Stimulated activated CD4-positive, alpha-beta T cell treated with anti-CD3 and anti-CD28 coated beads, Interleukin-12 subunit alpha, Interleukin-12 subunit beta, amount 100 ng/mL, for 48 hours (primary cell): ENCODE data around the gene TLR10.
"Not testable (repeated sequence)": the region's sequence is repeated elsewhere in the genome, so short reads cannot be mapped to it uniquely, and the experiment has no call there.

Experiments
- DNase-seq, 3 donors: peaks; one replicate each; pipeline ENCODE4 v3.0.0-alpha.2; 2020; ENCODE audit warnings: low read depth in 2 of 3, low spot score in 1 of 3

The TLR10 gene

GRCh38 chr4:38768968-38769394, 13.8 kb downstream of the TLR10 start:
- DNase-seq, result no peak

DNA sequence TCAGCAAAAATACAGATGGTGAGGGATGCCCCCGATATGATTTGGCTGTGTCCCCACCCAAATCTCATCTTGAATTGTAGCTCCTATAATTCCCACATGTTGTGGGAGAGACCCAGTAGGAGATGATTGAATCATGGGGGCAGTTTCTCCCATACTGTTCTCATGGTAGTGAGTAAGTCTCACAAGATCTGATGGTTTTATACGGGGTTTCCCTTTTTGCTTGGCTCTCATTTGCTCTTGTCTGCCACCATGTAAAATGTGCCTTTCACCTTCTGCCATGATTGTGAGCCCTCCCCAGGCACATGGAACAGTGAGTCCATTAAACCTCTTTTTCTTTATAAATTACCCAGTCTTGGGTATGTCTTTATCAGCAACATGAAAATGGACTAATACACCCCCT, 15.8 kb downstream of the TLR10 start:
- not testable (repeated sequence) for DNase-seq

GRCh38 chr4:38765382-38765781, 17.4 kb downstream of the TLR10 start:
- DNase-seq, result no peak

DNA sequence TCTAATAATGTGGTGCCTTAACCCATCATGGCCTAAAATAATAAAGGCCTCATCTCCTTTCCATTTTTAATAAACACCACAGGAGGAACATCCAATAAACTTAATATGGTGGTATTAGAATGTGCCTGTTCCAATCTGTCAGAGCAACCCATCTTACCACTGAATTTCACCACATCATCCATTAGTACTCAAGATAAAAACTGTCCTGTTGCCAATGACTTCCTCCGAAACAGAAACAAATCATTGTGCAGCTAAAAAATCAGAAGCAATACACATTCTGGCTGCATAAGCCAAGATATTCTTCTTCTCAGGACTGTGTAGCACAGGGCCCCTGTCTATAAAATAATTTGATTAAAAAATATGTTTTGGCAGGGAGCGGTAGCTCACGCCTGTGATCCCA, 18.5 kb downstream of the TLR10 start:
- DNase-seq, result no peak

DNA sequence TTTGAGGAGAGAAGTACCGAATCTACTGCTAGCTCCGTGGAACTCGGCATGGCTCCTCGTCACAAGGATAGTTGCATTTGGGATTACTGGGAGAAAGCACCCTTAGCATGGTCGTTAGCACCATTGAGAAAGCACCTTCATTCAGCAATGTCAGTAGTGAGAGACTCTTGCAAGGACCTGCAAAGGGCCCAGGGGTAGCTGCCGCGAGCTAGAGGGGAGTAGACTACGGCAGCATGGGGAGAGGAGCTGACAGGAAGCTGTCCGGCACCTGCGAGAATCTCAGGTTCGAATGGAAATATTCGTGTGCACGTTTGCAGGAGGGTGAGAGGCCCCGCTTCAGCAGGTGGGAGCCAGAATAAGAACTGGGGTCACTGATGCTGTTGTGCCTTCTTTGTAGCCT, 20.2 kb downstream of the TLR10 start:
- no peak for DNase-seq

GRCh38 chr4:38759790-38760122, 23.0 kb downstream of the TLR10 start:
- no peak for DNase-seq

DNA sequence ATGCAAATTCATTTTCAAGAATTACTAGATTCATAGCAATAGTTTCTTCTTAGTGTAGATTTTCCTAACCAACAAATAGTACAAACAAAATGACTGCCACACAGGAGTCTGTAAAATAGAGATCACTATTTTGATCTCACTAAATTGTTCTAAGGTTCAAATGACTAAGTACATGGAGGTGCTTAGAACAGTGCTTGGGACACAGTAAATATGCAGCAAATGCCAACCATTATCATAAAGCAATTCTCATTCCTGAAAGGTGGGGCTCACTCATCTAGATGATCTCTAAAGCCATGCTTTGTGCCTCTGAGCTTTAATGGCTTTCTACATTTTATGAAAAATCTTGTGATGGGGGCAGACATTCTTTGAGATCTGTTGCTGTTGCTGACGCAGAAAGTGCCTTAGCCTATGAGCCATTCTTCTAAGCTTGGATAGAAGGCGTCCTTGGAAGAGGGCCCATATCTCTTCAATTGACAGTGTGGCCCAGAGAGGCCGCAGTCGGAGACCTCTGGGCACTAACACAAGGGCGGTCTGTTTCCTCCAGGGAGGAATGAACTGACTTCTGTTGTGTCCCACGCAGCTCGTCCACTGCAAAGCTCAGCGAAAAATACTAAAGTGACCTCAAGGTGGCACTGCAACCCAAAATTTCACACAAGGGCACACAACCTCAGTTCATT, 23.5 kb downstream of the TLR10 start:
- DNase-seq, result peak; percentile 31 to 54 (median 45)

- no peak for DNase-seq
Observed at GRCh38 chr4:38757945-38758600, 24.7 kb downstream of the TLR10 start.

DNA sequence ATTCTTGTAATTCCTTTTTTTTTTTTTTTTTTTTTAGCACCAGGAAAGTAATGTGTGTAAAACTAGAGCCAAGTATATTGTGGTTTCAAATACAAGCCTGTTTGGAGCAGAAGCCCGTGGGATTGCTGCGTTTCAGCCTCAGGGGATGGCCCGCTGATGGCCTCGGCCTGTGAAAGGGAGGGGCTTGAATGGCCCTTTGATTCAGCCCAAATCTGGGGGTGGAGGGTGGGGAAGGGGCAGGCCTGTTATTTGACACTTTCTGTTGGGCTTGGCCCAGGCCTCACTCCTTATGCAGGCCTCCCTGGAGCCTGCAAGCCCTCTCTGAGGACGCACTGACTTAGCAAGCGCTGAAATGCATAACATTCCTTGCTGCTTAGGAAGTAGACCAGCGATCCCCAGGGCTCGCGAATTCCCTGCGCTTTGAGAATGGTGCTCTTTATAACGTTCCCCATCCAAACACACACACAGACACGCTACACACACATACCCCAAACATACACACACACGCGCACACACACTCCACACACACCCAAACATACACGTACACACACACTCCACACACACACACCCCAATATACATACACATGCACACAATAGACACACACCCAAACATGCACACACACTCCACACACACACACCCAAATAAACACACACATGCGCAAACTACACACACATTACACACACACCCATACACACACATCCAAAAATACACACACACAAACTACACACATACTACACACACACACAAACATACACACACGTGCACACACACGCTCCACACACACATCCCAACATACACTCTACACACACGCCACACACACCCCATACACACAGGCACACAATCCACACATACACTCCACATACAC, 29.6 kb downstream of the TLR10 start:
- DNase-seq, result no peak

DNA sequence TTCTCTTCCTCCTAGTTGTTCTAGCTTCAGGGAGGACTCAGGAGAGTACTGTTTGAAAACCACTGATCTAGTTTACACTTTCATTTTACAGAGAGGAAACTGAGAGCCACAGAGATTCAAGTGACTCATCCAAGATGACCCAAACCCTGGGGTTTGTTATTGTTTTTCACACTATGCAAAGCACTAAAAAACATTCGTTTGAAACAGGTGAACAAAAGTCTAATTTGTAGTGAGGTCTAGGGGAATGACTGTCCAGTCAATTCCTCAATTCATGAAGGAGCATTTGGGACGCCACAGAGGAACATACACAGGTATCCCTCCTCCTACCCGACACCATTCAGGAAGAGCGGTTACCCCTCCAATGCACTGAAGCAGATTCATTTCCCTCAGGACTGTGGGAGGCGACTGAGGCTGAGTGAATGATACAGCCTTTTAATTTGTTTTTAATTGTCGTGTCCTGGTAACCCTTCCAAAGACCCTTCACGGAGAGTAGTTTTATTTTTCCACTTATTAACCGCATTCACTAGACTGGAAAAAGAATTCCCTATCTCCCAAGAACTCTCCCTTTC, 30.3 kb downstream of the TLR10 start:
- DNase-seq, result no peak

DNA sequence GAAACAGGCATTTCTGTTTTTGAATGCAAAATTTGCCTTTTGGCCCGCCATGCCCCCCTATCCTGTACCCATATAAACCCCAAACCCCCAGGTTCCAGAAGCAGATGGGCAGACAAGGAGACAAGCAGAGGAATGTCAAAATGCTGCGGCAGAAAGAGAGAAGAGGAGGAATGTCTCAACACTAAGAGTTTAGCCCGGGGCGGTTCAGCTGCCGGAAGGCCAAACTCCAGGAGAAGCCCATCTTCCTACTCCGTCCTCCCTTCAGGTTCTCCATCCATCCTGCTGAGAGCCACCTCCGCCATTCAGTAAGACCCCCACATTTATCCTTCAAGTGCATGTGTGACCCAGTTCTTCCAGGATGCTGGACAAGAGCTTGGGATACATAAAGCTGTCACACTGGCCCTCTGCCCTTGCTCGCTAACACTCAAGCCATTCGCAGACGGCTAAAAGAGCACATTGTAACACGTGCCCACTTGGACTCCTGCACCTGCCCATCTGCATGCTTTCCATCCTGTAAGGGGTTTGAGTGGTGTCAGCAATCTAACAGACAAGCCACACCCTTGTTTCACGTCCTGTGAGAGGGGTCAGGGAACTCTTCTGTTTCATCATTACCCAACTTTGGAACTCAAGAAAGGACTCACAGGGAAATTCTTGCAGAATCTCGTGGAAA, 31.3 kb downstream of the TLR10 start:
- DNase-seq, result no peak

- no peak for DNase-seq
Observed at GRCh38 chr4:38749336-38749735, 33.5 kb downstream of the TLR10 start.

DNA sequence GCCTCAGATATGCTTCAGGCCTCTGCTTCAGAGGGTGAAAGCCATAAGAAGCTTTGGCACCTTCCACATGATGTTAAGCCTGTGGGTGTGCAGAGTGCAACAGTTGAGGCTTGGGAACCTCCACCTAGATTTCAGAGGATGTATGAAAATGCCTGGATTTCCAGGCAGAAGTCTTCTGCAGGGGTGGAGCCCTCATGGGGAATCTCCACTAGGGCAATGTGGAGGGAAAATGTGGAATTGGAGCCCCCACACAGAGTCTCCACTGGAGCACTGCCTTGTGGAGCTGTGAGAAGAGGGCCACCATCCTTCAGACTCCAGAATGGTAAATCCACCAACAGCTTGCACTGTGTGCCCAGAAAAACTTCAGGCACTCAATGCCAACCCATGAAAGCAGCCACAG, 35.2 kb downstream of the TLR10 start:
- DNase-seq, result no peak

- no peak for DNase-seq
Observed at GRCh38 chr4:38745881-38746280, 36.9 kb downstream of the TLR10 start.

DNA sequence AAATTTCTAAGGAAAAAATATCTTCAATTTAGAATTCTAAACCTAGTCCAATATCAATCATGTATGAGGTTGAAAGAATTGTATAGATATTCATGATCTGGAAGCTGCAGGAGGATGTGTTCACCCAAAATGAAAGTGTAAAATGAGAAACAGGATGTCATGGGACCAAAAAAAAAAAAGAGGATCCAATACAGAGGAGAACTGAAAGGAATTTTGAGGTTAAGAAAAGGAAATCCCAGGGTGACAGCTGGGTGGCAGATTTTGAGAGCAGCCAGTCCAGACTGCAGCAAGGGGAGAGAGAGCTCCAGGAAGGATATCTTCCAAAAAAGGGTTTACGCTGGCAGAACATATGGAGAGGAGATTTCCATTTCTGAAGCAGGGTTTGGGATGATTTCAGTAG, 38.9 kb downstream of the TLR10 start:
- no peak for DNase-seq

GRCh38 chr4:38740303-38740702, 42.5 kb downstream of the TLR10 start:
- no peak for DNase-seq

DNA sequence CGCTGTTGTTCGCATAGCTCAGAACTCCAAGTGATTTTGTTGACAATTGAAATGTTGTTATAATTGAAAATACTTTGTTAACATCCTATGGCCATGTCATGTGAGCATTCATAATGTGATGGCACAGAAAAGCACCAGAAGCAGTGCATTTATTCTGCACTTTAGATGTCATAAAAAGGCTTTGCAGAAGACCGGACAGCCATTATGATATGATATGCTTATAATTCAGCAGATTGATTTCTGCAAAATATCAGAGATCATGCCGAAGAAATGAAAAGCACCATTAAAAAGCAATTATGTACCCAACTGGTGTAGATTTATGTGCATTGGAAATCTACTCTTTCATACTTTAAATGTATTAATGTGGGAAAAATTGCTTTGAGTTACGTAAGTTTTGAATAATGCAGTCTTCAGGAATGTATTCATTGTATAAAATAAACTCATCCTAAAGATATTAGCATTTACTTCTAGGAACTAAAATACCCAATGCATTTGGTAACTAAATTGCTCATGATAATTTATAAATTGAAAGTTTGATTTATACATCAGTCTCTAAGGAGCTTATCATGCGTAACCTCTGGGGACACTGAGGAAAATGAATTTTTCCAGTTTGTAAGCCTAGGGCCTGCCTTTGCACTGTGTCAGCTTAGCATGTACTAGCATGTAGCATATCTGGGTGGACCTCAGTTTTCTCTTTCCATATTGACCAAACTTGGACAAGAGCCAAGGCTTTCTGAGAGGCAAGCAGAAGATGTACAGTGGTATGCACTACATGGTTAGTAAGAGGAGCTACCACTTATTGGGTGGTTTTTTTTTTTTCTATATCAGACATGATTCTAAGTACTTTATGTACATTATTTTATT, 43.6 kb downstream of the TLR10 start:
- no peak for DNase-seq

DNA sequence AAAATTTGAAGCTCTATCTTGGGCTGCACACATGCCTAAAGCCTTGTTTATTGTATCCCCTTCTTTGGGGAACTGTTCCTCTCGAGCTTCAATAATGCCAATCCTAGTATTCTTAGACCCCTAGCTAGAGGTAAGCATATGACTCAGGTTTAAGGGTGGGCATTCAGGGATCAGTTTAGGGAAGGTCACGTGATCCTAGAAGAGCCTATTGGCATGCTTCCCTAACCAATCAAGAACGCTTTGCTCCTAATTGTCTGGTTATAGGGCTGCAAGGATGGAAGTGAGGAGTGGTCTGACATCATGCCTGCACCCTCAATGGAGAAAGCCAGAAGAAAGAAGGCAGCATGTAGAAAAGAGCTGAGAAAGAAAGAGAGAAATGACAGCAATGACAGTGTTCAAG, 46.9 kb downstream of the TLR10 start:
- no peak for DNase-seq

GRCh38 chr4:38734911-38735310, 47.9 kb downstream of the TLR10 start:
- no peak for DNase-seq

GRCh38 chr4:38734446-38734845, 48.3 kb downstream of the TLR10 start:
- no peak for DNase-seq
